HCT116 (cell line): ENCODE measurements around the gene NFIB.

Experiments used
- CTCF ChIP-seq, 3 experiments: fragments of 200-600 bp in 1 of 3; sonication (generic) in 1 of 3; IDR thresholded peaks in 2 of 3; conservative IDR thresholded peaks in 1 of 3; 2 replicates each; pipeline ENCODE4 v1.5.1; 2012 to 2017; ENCODE audit warnings: low read depth in 2 of 3, low read length in 2 of 3, antibody characterized with exemption in 1 of 3, borderline replicate concordance in 1 of 3, control low read depth in 1 of 3, mild to moderate bottlenecking in 1 of 3, mixed read lengths in 1 of 3, mixed run types in 1 of 3, moderate library complexity in 1 of 3; ENCODE audit not compliant: insufficient read depth in 1 of 3
- EZH2phosphoT487 ChIP-seq: fragments of 200-600 bp; IDR thresholded peaks from 2 replicates; pipeline ENCODE4 v1.6.1; 2018; ENCODE audit warnings: antibody characterized with exemption, borderline replicate concordance
- RAD21 ChIP-seq: IDR thresholded peaks from 2 replicates; pipeline ENCODE4 v1.6.1; 2012; ENCODE audit warnings: low read depth, mild to moderate bottlenecking
- SRF ChIP-seq: IDR thresholded peaks from 2 replicates; pipeline ENCODE4 v1.6.1; 2012; ENCODE audit warnings: low read depth

- TF ChIP-seq RAD21 (no peak), SRF (no peak), CTCF (IDR thresholded peaks at IDR 0.05 in 2 of 3, conservative IDR thresholded peaks at IDR 0.05 in 1 of 3; ENCODE audit: borderline replicate concordance in 1 of 3, insufficient read depth in 1 of 3, low read depth in 2 of 3, low read length in 2 of 3) (no peak), EZH2phosphoT487 (no peak)
Measured at GRCh38 chr9:14342736-14343135, 28.8 kb upstream of the NFIB start.
